IMR-90 (cell line): ENCODE data around the gene ADTRP. TPM values are rescaled to one million over a fixed set of nuclear protein-coding genes. Genes with fewer than 3 reads are reported as not detected.

Experiments
- ATAC-seq: fragments of 200-7000 bp; cut with Tn5 transposase; 2 replicates; pipeline ENCODE4 v1.9.1; 2020; ENCODE audit warnings: low read depth, mild to moderate bottlenecking, moderate library complexity
- BruUV-seq: library from RNA; stranded (reverse); fragments of 400-500 nt; replicated peaks from 2 replicates; lab custom pipeline; 2021; lab: Mats Ljungman, UMichigan
- CTCF ChIA-PET: fragments of 300-600 bp; formaldehyde crosslinking; extraction: SDS; loops from one replicate; lab custom pipeline; 2021; ENCODE audit warnings: antibody characterized with exemption; lab: Yijun Ruan, JAX
- POLR2A ChIA-PET: fragments of 300-600 bp; sonication (Branson Sonifier 250); formaldehyde crosslinking; loops from one replicate; lab custom pipeline; 2022; ENCODE audit warnings: antibody characterized with exemption; ENCODE audit not compliant: unreplicated experiment; lab: Charles Lee
- DNase-seq: peaks from one replicate; pipeline ENCODE4 v3.0.0; 2013
- H2AFZ ChIP-seq: replicated peaks from 2 replicates; pipeline ENCODE3; 2013; ENCODE audit warnings: low read length, mild to moderate bottlenecking; ENCODE audit not compliant: poor library complexity
- H2AK5ac ChIP-seq: 2 replicates; pipeline ENCODE4 v1.6.1; 2013; ENCODE audit warnings: low read depth, low read length, inconsistent platforms
- H2AK9ac ChIP-seq: replicated peaks from 2 replicates; pipeline ENCODE3; 2013; ENCODE audit warnings: mild to moderate bottlenecking, low read depth, low read length, moderate library complexity; ENCODE audit not compliant: poor library complexity
- H2BK120ac ChIP-seq: 2 replicates; pipeline ENCODE4 v1.6.1; 2013; ENCODE audit warnings: low read depth, low read length, inconsistent platforms
- H2BK15ac ChIP-seq: 3 replicates; pipeline ENCODE4 v1.6.1; 2013; ENCODE audit warnings: low read depth, low read length, inconsistent platforms
- H2BK20ac ChIP-seq: 2 replicates; pipeline ENCODE4 v1.6.1; 2013; ENCODE audit warnings: low read depth, mild to moderate bottlenecking, inconsistent platforms, low read length, moderate library complexity
- H2BK5ac ChIP-seq: 2 replicates; pipeline ENCODE4 v1.6.1; 2013; ENCODE audit warnings: mild to moderate bottlenecking, low read depth, low read length, inconsistent platforms; ENCODE audit not compliant: poor library complexity, severe bottlenecking
- H3K14ac ChIP-seq: replicated peaks from 2 replicates; pipeline ENCODE4 v1.6.1; 2013; ENCODE audit warnings: low read depth, low read length, inconsistent platforms
- H3K18ac ChIP-seq: 2 replicates; pipeline ENCODE4 v1.6.1; 2013; ENCODE audit warnings: low read depth, low read length, control low read depth
- H3K23ac ChIP-seq: 2 replicates; pipeline ENCODE4 v1.6.1; 2013; ENCODE audit warnings: low read depth, low read length, inconsistent platforms
- H3K27ac ChIP-seq: 2 replicates; pipeline ENCODE4 v1.5.1; 2013; ENCODE audit warnings: mild to moderate bottlenecking, control low read depth, low read length; ENCODE audit not compliant: insufficient read depth
- H3K27me3 ChIP-seq: 2 replicates; pipeline ENCODE4 v1.6.1; 2013; ENCODE audit warnings: low read length; ENCODE audit not compliant: control insufficient read depth, insufficient read depth
- H3K36me3 ChIP-seq: 2 replicates; pipeline ENCODE4 v1.6.1; 2013; ENCODE audit warnings: low read length, mixed read lengths; ENCODE audit not compliant: control insufficient read depth, insufficient read depth
- H3K4ac ChIP-seq: 2 replicates; pipeline ENCODE4 v1.6.1; 2013; ENCODE audit warnings: low read depth, low read length, inconsistent platforms
- H3K4me1 ChIP-seq: 2 replicates; pipeline ENCODE4 v1.6.1; 2013; ENCODE audit warnings: low read length, mixed read lengths; ENCODE audit not compliant: control insufficient read depth, insufficient read depth
- H3K4me2 ChIP-seq: 2 replicates; pipeline ENCODE4 v1.6.1; 2013; ENCODE audit warnings: low read depth, mild to moderate bottlenecking, control low read depth, low read length, moderate library complexity
- H3K4me3 ChIP-seq: 2 replicates; pipeline ENCODE4 v1.5.1; 2013; ENCODE audit warnings: low read depth, mild to moderate bottlenecking, control low read depth, low read length, moderate library complexity; ENCODE audit not compliant: insufficient read depth
- H3K56ac ChIP-seq: 2 replicates; pipeline ENCODE4 v1.6.1; 2013; ENCODE audit warnings: low read length, inconsistent platforms; ENCODE audit not compliant: insufficient read depth; ENCODE audit errors: extremely low read depth
- H3K79me1 ChIP-seq, 2 experiments: 2 replicates each; pipeline ENCODE4 v1.6.1; 2013; ENCODE audit warnings: low read length in 2 of 2, inconsistent platforms in 1 of 2, low read depth in 1 of 2
- H3K9ac ChIP-seq: 2 replicates; pipeline ENCODE4 v1.6.1; 2013; ENCODE audit warnings: low read depth, low read length, control low read depth
- H3K9me1 ChIP-seq: 2 replicates; pipeline ENCODE4 v1.6.1; 2013; ENCODE audit warnings: low read length, inconsistent platforms; ENCODE audit not compliant: insufficient read depth
- H3K9me3 ChIP-seq: 2 replicates; pipeline ENCODE4 v1.6.1; 2013; ENCODE audit warnings: low read length; ENCODE audit not compliant: control insufficient read depth, insufficient read depth
- H4K20me1 ChIP-seq: 2 replicates; pipeline ENCODE4 v1.6.1; 2013; ENCODE audit warnings: low read length, inconsistent platforms; ENCODE audit not compliant: insufficient read depth
- H4K5ac ChIP-seq: 2 replicates; pipeline ENCODE4 v1.6.1; 2013; ENCODE audit warnings: mild to moderate bottlenecking, low read depth, low read length, control low read depth
- H4K8ac ChIP-seq, 2 experiments: 2 replicates each; pipeline ENCODE4 v1.6.1; 2013; ENCODE audit warnings: low read depth in 2 of 2, low read length in 2 of 2, control low read depth in 1 of 2, inconsistent platforms in 1 of 2
- H4K91ac ChIP-seq: 2 replicates; pipeline ENCODE4 v1.6.1; 2013; ENCODE audit warnings: low read depth, low read length, inconsistent platforms; ENCODE audit not compliant: insufficient read depth
- CEBPB ChIP-seq: IDR thresholded peaks from 2 replicates; pipeline ENCODE4 v1.6.1; 2012; ENCODE audit warnings: low read depth, low read length, improper control_type of control experiment
- MXI1 ChIP-seq: IDR thresholded peaks from 2 replicates; pipeline ENCODE4 v1.6.1; 2012; ENCODE audit warnings: low read depth, mild to moderate bottlenecking, low read length, moderate library complexity, borderline replicate concordance
- RCOR1 ChIP-seq: IDR thresholded peaks from 2 replicates; pipeline ENCODE4 v1.6.1; 2012; ENCODE audit warnings: mild to moderate bottlenecking, low read length, improper control_type of control experiment; ENCODE audit not compliant: insufficient replicate concordance
- WGBS, 2 experiments: methylation state at CpG; one replicate each; pipeline versions ENCODE4 v1.1.5 to v1.1.7; 2013; ENCODE audit warnings: missing lambda C conversion rate in 2 of 2; ENCODE audit not compliant: insufficient read length in 1 of 2; ENCODE audit errors: extremely low coverage in 2 of 2; 5-methylcytosine and 5-hydroxymethylcytosine counted together
- dilution Hi-C: fragments of 300-500 bp; cut with HindIII; formaldehyde crosslinking; loops from one replicate; pipeline ENCODE4 v1.14.3; 2018; ENCODE audit warnings: low sequenced_read_pairs; ENCODE audit not compliant: unreplicated experiment
- in situ Hi-C: fragments of 300-500 bp; cut with MboI; formaldehyde crosslinking; loops from 3 replicates; pipeline ENCODE4 v1.14.3; 2019; ENCODE audit warnings: low sequenced_read_pairs, inconsistent platforms, mixed read lengths
- intact Hi-C: fragments of 100-400 bp; cut with micrococcal nuclease; formaldehyde crosslinking; loops from 2 replicates; pipeline ENCODE4 v1.10.0; 2022
- polyA plus RNA-seq, 3 experiments: library from polyadenylated mRNA; depleted of rRNA; stranded (reverse); fragments of >200 nt; gene quantifications; 2 replicates each; pipeline ENCODE4 v1.2.3, GENCODE V29; 2012; ENCODE audit warnings: low replicate concordance in 1 of 3
- total RNA-seq: library from RNA; depleted of rRNA; stranded (reverse); fragments of >200 nt; gene quantifications from 2 replicates; pipeline ENCODE4 v1.2.3, GENCODE V29; 2012

Gene ADTRP
- total and polyA plus RNA-seq, 2 of the 4 experiments (the other 2 are of a cell fraction) = 0.50 to 0.72 TPM

GRCh38 chr6:11738661-11739375 is 39.8 kb downstream of the ADTRP start:
- H2BK5ac ChIP-seq = no peak overlapping the region
- no peak overlapping the region for H2AK9ac ChIP-seq
- no peaks in the 10 kb centered on the region for H3K9me3 ChIP-seq
- H3K9ac ChIP-seq = no peak overlapping the region
- dilution Hi-C loops (no loop called here), in situ Hi-C loops (no loop called here), intact Hi-C loops (no loop called here)
- no peak overlapping the region for H3K56ac ChIP-seq
- POLR2A ChIA-PET = no interaction called here
- ATAC-seq (no peak), DNase-seq (no peak)
- no peak overlapping the region for H2AK5ac ChIP-seq
- no TSS peak for BruUV-seq
- no peak overlapping the region for H3K23ac ChIP-seq
- CTCF ChIA-PET = no interaction called here
- H3K36me3 ChIP-seq = no peaks in the 10 kb centered on the region
- no peak overlapping the region for H3K4me3 ChIP-seq
- 100% methylated on average over 1 of the region's 8 CpGs; no CpG with 5 or more reads in 1 of the 2 experiments for WGBS, 2 experiments
- H3K4ac ChIP-seq = no peak overlapping the region
- no peak overlapping the region for H4K91ac ChIP-seq
- H3K14ac ChIP-seq = no peak overlapping the region
- H3K4me1 ChIP-seq = no peaks in the 10 kb centered on the region
- H4K20me1 ChIP-seq = no peaks in the 10 kb centered on the region
- no peak overlapping the region for H2BK120ac ChIP-seq
- H4K8ac ChIP-seq = no peak overlapping the region
- H3K27ac ChIP-seq = no peak overlapping the region
- no peak overlapping the region for H4K5ac ChIP-seq
- no peak overlapping the region for H2BK20ac ChIP-seq
- H3K9me1 ChIP-seq = no peaks in the 10 kb centered on the region
- TF ChIP-seq CEBPB (0 out of 2 replicates have a peak, but pooled peaks have one; percentile 38), MXI1 (no peak), RCOR1 (no peak)
- H3K18ac ChIP-seq = no peak overlapping the region
- H3K4me2 ChIP-seq = no peak overlapping the region
- H3K27me3 ChIP-seq = no peaks in the 10 kb centered on the region; the same call in none of the 2 replicates
- H3K79me1 ChIP-seq = no peaks in the 10 kb centered on the region
- H2AFZ ChIP-seq = no peak overlapping the region
- no peak overlapping the region for H2BK15ac ChIP-seq
